ENCODE results near the gene ARHGAP18.

The ARHGAP18 gene

GRCh38 chr6:129539032-129539431 is 170.9 kb downstream of the ARHGAP18 start:
- TF ChIP-seq, protein P1, sequence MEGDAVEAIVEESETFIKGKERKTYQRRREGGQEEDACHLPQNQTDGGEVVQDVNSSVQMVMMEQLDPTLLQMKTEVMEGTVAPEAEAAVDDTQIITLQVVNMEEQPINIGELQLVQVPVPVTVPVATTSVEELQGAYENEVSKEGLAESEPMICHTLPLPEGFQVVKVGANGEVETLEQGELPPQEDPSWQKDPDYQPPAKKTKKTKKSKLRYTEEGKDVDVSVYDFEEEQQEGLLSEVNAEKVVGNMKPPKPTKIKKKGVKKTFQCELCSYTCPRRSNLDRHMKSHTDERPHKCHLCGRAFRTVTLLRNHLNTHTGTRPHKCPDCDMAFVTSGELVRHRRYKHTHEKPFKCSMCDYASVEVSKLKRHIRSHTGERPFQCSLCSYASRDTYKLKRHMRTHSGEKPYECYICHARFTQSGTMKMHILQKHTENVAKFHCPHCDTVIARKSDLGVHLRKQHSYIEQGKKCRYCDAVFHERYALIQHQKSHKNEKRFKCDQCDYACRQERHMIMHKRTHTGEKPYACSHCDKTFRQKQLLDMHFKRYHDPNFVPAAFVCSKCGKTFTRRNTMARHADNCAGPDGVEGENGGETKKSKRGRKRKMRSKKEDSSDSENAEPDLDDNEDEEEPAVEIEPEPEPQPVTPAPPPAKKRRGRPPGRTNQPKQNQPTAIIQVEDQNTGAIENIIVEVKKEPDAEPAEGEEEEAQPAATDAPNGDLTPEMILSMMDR (IDR thresholded peaks at IDR 0.05; ENCODE audit: low read depth, low read length) = no peak
- no peak for DNase-seq (ENCODE audit: extremely low read depth, low read depth)

DNA sequence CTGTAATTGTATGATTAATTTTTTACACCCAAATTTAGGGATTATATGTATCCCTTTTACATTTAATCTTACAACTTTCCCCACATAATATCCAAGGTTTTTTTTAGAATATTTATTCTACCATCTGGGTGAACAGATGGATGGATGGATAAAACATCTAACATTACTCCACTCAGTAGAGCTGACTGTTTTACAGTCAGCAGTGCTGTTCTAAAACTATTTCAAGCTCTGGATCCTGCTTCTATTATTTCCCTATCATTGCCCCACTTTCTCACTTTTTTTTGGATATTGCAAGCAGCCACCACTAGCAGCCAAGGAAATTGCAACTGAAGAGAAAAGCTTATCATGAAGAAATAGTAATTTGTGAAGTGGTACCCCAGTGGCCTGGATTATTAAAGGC is 173.7 kb downstream of the ARHGAP18 start:
- TF ChIP-seq, protein P1 (IDR thresholded peaks at IDR 0.05; ENCODE audit: low read depth, low read length) = no peak
- DNase-seq (ENCODE audit: extremely low read depth, low read depth) = no peak

DNA sequence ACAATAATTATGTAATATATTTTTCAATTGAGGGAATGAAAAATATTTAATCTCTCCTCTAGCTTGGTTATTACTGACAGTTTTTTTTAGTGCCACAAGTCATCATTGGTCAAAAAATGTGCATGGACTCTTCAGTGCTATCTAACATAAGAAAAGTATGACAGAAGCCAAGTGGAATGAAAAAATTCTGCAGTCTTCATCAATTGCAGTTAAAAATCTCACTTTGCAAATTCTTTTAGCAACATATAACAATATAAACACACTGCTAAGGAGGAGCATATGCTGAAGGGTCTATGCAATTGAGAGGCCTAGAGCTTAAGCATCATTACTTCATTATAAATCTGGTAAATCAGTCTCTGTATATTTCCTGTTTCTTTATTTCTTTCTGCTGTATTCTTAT is 175.1 kb downstream of the ARHGAP18 start:
- no peak for DNase-seq (ENCODE audit: extremely low read depth, low read depth)
- TF ChIP-seq, protein P1 (IDR thresholded peaks at IDR 0.05; ENCODE audit: low read depth, low read length) = no peak

All from AG09319 (cell line).